HG03097 (cell line): ENCODE data around the gene A2M.

Experiments used
- ATAC-seq: cut with Tn5 transposase; IDR thresholded peaks from one replicate; pipeline ENCODE4 v1.9.1; 2021; ENCODE audit not compliant: unreplicated experiment, low FRiP score

Gene A2M

GRCh38 chr12:9074484-9075137 lies 41.1 kb downstream of the A2M start:
- no peak for ATAC-seq

- no peak for ATAC-seq
Observed at GRCh38 chr12:9073076-9073475, 42.6 kb downstream of the A2M start.

DNA sequence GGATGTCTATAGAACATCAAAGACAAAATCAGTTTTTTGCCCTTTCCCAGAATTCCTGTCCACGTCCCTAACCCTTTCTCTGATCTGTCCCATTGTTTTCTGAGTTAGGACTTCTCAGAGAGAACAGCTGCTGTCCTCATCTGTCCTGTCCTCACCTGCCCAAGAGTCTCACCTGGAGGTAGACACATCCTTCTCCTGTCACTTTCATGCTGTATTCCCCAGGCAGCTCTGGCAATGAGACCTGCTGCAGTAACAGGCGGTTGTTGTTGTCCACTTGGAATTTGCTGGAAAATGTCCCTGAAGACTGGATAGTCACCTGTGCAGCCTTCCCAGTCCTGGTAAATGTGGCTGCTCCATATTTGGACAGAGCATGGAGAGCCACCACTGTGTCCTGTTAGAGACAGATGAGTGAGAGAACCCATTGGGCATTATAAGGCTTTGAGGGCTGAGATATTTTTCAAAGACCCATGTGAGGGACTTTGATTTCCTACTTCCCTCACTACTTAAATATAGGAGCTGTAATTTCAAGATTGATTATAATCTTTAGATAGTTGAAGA lies 43.2 kb downstream of the A2M start:
- no peak for ATAC-seq

- no peak for ATAC-seq
Observed at GRCh38 chr12:9071969-9072368, 43.8 kb downstream of the A2M start.

DNA sequence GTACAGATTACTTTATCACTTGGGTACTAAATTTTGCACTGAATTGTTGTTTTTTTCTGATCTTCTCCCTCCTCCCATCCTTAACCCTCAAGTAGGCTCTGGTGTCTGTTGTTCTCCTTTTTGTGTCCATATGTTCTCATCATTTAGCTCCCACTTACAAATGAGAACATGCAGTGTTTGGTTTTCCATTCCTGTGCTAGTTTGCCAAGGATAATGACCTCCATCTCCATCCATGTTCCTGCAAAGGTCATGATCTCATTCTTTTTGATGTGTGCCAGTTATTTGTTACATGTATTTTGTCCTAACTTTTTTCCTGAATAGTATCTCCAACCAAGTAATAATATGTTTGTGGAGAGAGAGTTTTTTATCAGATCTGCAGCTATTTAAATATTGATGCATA lies 44.2 kb downstream of the A2M start:
- no peak for ATAC-seq

DNA sequence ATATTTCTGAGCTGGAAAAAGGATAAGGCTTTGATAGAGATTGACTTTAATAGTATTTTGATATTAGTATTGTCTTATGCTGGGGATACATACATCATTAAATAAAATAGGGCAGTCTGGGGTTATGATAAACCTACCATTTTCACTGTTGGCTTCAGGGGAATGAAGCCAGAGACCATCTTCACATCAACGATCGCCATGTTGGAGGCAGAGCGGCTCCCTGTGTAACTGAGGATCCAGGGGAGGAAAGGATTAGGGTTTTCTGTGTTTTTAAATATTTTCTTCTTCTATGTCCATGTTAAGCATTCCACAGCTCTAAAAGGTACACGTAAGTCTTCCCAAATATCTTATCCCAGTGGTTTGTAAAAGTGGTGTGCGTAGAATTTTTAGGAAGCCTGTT lies 45.4 kb downstream of the A2M start:
- no peak for ATAC-seq

DNA sequence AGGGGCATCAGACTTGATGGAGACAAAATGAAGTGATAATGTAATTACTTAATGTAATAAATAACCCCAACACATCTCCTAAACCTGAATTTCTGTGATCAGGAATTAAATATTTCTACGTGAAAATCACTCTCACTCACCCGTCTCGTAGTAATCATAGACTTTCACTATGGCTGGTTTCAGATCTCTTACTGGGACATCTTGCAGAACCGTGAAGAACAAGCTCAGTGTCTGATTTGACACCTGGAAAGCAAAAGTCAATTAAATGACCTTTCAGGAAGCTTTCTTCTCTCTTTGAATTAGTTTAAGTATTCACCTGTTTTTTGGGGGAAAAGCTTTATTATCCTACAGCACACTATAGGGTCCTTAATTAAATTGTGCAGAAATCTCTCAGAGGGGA lies 47.1 kb downstream of the A2M start:
- no peak for ATAC-seq

DNA sequence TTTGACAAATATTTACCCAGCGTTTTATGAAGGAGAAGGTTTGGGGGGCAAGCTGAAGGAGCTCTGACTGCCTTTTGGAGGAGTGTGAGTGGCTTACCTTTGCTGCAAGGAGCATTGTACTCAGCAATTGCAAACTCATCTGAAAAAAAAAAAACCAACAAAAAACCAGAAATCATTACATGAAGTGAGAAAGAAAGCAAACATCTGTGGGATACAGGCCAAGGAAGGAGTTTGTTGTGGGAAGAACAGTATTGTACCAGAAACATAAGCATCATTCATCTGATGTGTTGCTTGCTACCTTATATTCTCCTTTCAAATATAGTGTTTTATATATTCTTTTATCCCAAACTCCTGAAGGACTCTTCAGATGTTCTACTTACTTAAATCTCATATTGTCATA lies 47.6 kb downstream of the A2M start:
- no peak for ATAC-seq

DNA sequence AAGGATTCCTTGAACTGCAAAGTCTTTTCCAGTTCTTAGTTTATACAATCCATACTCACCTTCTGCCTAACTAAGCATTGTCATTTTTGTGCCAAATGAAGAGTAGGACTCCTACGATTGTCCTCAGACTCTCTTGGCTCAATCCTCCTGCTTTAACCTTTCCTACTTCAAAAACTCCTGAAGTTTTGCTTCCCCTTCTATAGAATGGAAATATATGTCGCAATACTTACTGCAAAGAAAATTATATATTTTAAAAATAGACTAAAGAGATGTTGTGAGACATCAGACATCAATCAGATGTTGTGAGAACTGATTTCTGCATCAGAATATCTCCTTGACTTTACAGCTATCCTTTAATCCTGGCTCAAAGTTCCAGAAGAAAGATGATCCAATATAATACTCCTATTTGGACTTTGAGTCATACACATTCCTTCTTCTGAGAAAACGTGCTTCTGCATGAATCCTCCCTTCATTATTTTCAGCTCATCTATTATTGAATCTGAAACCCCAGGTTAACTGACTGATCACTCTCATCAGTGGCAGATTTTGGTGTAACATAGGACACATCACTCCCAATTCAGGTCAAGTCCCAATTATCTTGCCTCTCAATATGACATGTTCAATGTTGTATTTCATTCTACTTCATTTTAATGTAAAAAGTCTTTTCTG lies 48.8 kb downstream of the A2M start:
- ATAC-seq = no peak

- ATAC-seq = no peak
Observed at GRCh38 chr12:9066183-9066623, 49.5 kb downstream of the A2M start.

GRCh38 chr12:9065607-9065856 lies 50.2 kb downstream of the A2M start:
- no peak for ATAC-seq

DNA sequence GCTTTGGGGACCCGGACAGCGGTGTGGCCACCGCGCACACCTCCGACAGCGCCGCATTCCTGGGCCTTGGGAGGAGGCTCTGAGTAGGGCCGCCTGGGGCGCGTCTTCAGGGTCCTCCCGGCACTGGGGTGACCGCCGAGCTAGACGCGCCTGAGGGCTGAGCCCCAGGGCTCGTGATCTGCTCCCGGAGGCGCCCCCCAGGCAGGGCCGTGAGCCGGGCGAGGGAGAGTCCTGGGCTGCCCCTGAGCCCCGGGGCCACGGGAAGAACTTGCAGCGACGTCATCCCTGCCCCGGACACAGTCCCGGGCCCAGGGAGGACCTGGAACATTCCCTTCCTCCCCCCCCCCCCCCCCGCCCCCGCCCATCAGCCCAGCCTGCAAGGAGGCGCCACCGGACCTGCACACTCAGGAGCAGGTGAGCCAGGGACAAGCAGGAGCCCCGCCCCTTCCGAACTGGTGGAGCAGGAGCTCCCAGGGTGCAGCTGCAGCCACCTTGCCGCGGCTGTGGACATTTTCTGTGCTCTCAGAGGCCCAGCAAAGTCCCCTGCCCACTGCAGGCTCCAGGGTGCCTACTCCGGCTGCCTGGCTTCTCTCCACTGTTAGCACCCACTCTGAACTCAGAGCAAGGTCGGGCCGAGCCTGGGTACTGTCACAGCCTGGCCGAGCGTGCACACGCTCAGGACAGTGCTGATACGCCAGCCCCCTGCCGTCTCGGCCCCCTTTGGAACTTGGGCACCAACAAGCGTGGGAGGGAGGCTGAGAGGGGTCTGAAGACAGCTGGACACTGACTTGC lies 50.7 kb downstream of the A2M start:
- ATAC-seq = peak; percentile 25

DNA sequence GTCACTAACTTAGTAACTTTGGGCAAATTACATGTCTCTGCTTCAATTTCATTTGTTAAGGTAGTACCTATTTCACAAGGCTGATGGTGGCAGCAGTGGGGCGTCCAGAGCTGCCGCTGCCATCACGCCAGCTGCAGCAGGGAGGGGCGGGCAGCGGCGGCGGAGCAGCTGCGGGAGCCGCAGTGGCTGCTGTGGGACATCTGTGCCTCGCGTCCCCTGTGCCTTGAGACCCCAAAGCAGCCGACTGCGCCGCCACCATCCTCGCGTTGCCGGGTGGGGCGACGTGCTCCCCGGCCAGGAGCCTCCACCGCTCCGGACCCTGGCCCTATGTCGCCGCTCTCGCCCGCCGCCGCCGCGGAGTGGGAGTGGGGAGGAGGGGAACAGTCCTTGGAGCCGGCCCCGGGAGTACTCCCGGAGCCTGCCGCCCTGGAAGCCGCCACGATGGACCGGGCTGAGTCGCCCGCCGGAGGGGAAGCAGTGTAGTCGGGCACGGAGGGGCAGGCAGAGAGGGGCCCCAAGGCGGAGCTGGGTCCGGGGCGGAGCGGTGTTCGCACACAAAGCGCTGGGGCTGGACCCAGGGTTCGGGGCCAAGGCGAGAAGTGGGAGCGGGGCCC lies 51.4 kb downstream of the A2M start:
- peak; percentile 54 for ATAC-seq

DNA sequence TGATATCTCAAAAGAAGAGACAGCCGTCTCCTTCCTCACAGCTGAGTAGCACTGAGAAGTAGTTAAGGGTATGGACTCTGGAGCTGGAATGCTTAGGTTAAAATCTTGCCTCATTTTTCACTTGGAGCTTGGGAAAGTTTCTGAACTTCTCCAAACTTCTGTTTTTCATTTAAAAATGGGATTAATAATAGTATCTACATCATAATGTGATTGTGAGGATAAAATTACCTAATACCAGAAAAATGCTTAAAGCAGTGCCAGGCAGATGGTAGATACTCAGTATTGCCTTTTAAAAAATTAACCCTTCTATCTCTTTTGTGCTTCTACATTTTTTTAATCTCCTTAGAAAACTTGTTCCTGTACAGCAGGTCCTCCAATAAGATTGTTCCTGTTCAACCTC lies 63.1 kb downstream of the A2M start:
- no peak for ATAC-seq

DNA sequence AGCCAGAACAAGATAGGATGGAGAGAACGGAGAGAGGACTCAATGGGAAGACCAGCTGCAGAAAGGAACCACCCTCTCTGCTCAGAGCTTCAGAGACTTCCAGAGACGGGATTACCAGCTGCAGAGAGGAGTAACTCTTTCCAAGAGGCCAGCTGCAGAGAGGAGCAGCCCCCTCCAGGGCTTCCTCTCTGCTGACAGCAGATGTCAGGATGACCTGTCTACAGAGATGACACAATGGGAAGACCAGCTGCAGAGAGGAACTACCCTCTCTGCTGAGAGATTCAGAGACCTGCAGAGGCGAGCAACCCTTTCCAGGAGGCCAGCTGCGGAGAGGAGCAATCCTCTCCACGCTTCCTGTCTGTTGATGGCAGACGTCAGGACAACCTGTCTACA lies 64.6 kb downstream of the A2M start:
- ATAC-seq = no peak

GRCh38 chr12:9050521-9051157 lies 65.1 kb downstream of the A2M start:
- no peak for ATAC-seq

DNA sequence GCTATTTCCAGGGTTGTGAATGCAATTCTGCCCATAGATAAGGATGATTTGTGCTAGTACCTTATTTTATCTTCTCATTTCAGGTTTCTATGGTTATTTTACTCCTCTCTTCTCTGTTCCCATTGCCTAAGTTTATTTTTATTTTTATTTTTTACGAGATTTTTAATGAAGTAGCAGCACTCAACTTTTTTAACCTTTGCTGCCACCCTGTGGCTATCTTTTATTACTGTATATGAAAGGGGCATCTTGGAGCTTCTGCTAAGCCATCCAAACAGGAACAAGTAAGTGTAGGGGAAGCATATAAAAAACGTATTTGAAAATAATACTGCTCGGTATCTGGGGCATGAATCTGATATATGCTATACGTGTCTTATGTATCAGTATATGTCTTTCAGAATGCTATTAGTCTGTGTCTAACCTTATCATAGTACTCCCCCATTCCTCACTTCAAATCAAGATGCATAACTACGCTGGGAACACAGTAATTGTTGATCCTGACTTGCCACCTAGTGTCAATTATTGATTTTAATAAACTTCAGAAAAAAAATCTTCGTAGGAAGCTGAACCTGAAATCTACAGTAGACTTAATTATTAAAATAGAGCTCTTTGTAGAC lies 66.1 kb downstream of the A2M start:
- ATAC-seq = no peak

DNA sequence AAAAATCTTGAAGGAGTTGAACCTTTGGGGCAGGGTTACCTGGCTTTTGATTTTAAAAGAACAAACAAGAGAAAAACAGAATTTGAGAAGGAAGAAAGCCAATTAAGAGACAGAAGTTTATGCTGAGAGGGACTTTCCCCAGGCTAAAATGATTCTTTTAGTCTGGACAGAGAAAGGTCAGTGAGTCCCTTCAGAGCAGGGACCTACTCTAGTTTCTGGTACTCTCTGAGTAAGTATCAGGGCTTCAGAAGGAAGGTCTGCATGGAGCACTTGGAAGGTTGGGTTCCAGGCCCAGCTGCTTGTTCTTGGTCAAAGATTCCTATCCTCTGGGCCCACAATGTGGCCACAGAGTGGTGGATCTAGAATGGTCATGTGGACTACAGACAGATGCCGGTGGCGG lies 66.8 kb downstream of the A2M start:
- no peak for ATAC-seq

- ATAC-seq = no peak
Observed at GRCh38 chr12:9047105-9047504, 68.6 kb downstream of the A2M start.

GRCh38 chr12:9043766-9044165 lies 72.0 kb downstream of the A2M start:
- no peak for ATAC-seq
